ENCODE results near the gene NDUFS6.

NDUFS6 gene

GRCh38 chr5:1801222-1801966 lies at the start of gene NDUFS6:
Gene NDUFS6, plus strand, starts transcription at chr5:1801407. Its CDS starts 11 bp downstream, at chr5:1801418.
- intact Hi-C loops (cut with DNase I), result no loop called here
- DNase-seq, result peak; percentile 55 to 94 (median 87)

- intact Hi-C loops (cut with DNase I), result no loop called here
Measured at GRCh38 chr5:1751864-1752822, 49.1 kb upstream of the NDUFS6 start.

GRCh38 chr5:1752881-1753280 lies 48.3 kb upstream of the NDUFS6 start:
- intact Hi-C loops (cut with DNase I), result no loop called here
- peak in 8 of 42 donors; percentile 2 to 27 (median 13) for DNase-seq

More at GRCh38 chr5:1751864-1752822, 49.1 kb upstream of the NDUFS6 start:
- DNase-seq, result peak in 10 of 42 donors; percentile 2 to 26 (median 6)

GRCh38 chr5:1753490-1753889 lies 47.7 kb upstream of the NDUFS6 start:
- DNase-seq, result peak in 6 of 42 donors; percentile 1 to 9 (median 4)
- intact Hi-C loops (cut with DNase I), result no loop called here

GRCh38 chr5:1754531-1755220 lies 46.5 kb upstream of the NDUFS6 start:
- DNase-seq, result peak in 11 of 42 donors; percentile 2 to 37 (median 9)
- intact Hi-C loops (cut with DNase I), result no loop called here

- intact Hi-C loops (cut with DNase I), result no loop called here
- DNase-seq, result peak in 11 of 42 donors; percentile 1 to 27 (median 11)
Measured at GRCh38 chr5:1755321-1755949, 45.8 kb upstream of the NDUFS6 start.

GRCh38 chr5:1756481-1756880 lies 44.7 kb upstream of the NDUFS6 start:
- peak in 3 of 42 donors; percentile 1 to 8 (median 7) for DNase-seq
- intact Hi-C loops (cut with DNase I), result no loop called here

- peak in 10 of 42 donors; percentile 5 to 30 (median 10) for DNase-seq
- intact Hi-C loops (cut with DNase I), result no loop called here
Measured at GRCh38 chr5:1757511-1757910, 43.7 kb upstream of the NDUFS6 start.

- intact Hi-C loops (cut with DNase I), result no loop called here
- DNase-seq, result peak in 1 of 42 donors; percentile 7
Measured at GRCh38 chr5:1758574-1758973, 42.6 kb upstream of the NDUFS6 start.

GRCh38 chr5:1759378-1759970 lies 41.7 kb upstream of the NDUFS6 start:
- peak in 8 of 42 donors; percentile 2 to 32 (median 14) for DNase-seq
- intact Hi-C loops (cut with DNase I), result no loop called here

GRCh38 chr5:1760231-1760630 lies 41.0 kb upstream of the NDUFS6 start:
- peak in 2 of 42 donors; percentile 11 to 16 for DNase-seq
- intact Hi-C loops (cut with DNase I), result no loop called here

- intact Hi-C loops (cut with DNase I), result no loop called here
- DNase-seq, result peak in 10 of 42 donors; percentile 3 to 37 (median 12)
Measured at GRCh38 chr5:1760656-1761452, 40.4 kb upstream of the NDUFS6 start.

- peak in 9 of 42 donors; percentile 6 to 29 (median 10) for DNase-seq
- intact Hi-C loops (cut with DNase I), result no loop called here
Measured at GRCh38 chr5:1761453-1761755, 39.8 kb upstream of the NDUFS6 start.

- DNase-seq, result peak in 11 of 42 donors; percentile 3 to 22 (median 6)
- intact Hi-C loops (cut with DNase I), result no loop called here
Measured at GRCh38 chr5:1762121-1762882, 38.9 kb upstream of the NDUFS6 start.

GRCh38 chr5:1762883-1763547 lies 38.2 kb upstream of the NDUFS6 start:
- intact Hi-C loops (cut with DNase I), result no loop called here
- peak in 7 of 42 donors; percentile 4 to 16 (median 9) for DNase-seq

GRCh38 chr5:1763548-1763911 lies 37.7 kb upstream of the NDUFS6 start:
- DNase-seq, result peak in 17 of 42 donors; percentile 2 to 52 (median 25)
- intact Hi-C loops (cut with DNase I), result no loop called here
